KMS-11 (cell line): Measurements from ENCODE around the gene DPF3.

ENCODE experiments used
- H2AFZ ChIP-seq: fragments of 200-600 bp; sonication (generic); 2 replicates; pipeline ENCODE4 v1.6.1; 2016; ENCODE audit warnings: antibody characterized with exemption, mixed run types, low read depth
- H3K27ac ChIP-seq: fragments of 200-600 bp; sonication (generic); 2 replicates; pipeline ENCODE4 v1.6.1; 2016; ENCODE audit warnings: mild to moderate bottlenecking, mixed run types
- H3K27me3 ChIP-seq: fragments of 200-600 bp; sonication (generic); 2 replicates; pipeline ENCODE4 v1.6.1; 2017; ENCODE audit warnings: mild to moderate bottlenecking, low read depth, mixed run types, moderate library complexity; ENCODE audit not compliant: insufficient read depth
- H3K36me3 ChIP-seq: fragments of 200-600 bp; sonication (generic); 2 replicates; pipeline ENCODE4 v1.6.1; 2017; ENCODE audit warnings: mild to moderate bottlenecking, mixed run types; ENCODE audit not compliant: insufficient read depth
- H3K4me1 ChIP-seq: fragments of 200-600 bp; sonication (generic); 2 replicates; pipeline ENCODE4 v1.6.1; 2016; ENCODE audit warnings: mild to moderate bottlenecking, low read depth, mixed run types; ENCODE audit not compliant: poor library complexity, severe bottlenecking
- H3K4me2 ChIP-seq: fragments of 200-600 bp; sonication (generic); 2 replicates; pipeline ENCODE4 v1.7.0; 2016; ENCODE audit warnings: mild to moderate bottlenecking, mixed run types
- H3K4me3 ChIP-seq: fragments of 200-600 bp; sonication (generic); IDR thresholded peaks from 2 replicates; pipeline ENCODE4 v1.6.1; 2017; ENCODE audit warnings: low read depth, low read length, mixed read lengths; ENCODE audit not compliant: insufficient read depth
- H3K79me2 ChIP-seq: fragments of 200-600 bp; sonication (generic); 2 replicates; pipeline ENCODE4 v1.6.1; 2016; ENCODE audit warnings: low read depth, mixed run types; ENCODE audit not compliant: insufficient read depth
- H3K9ac ChIP-seq: fragments of 200-600 bp; sonication (generic); 2 replicates; pipeline ENCODE4 v1.6.1; 2016; ENCODE audit warnings: mild to moderate bottlenecking, mixed run types
- H4K20me1 ChIP-seq: fragments of 200-600 bp; sonication (generic); 2 replicates; pipeline ENCODE4 v1.6.1; 2016; ENCODE audit warnings: mild to moderate bottlenecking, mixed run types; ENCODE audit not compliant: insufficient read depth
- CTCF ChIP-seq: fragments of 200-600 bp; sonication (generic); conservative IDR thresholded peaks from 2 replicates; pipeline ENCODE4 v1.6.1; 2017; ENCODE audit warnings: low read depth, mild to moderate bottlenecking, antibody characterized with exemption, low read length, moderate library complexity, mixed read lengths

The DPF3 gene

DNA sequence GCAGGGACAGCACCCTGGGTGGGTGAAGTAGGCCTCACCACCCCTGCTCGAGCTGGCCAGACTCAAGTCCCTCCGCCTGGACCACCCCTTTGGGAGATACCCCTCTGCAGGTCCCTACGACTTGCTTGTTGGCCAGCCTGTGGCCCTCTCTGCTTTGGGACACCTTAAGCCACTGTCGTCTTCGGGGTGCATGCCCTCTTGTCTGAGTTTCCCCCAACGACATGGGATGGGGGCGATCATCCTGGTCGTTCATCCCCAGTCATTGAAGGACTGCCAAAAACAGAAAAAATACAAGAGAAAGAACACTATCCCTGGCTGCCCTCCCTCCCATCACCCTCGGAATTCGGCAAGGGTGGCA lies 151.1 kb downstream of the DPF3 start:
- H3K4me1 ChIP-seq, result no peaks in the 10 kb centered on the region
- no peaks in the 10 kb centered on the region for H3K79me2 ChIP-seq
- H3K9ac ChIP-seq, result no peak overlapping the region
- H3K4me3 ChIP-seq, result no peak overlapping the region
- H4K20me1 ChIP-seq, result no peaks in the 10 kb centered on the region
- no peak overlapping the region for H3K27ac ChIP-seq
- H3K27me3 ChIP-seq, result no peaks in the 10 kb centered on the region
- TF ChIP-seq CTCF, result no peak
- H3K4me2 ChIP-seq, result no peak overlapping the region
- H3K36me3 ChIP-seq, result no peaks in the 10 kb centered on the region
- H2AFZ ChIP-seq, result no peak overlapping the region

GRCh38 chr14:72742118-72742837 lies 151.6 kb downstream of the DPF3 start:
- H3K9ac ChIP-seq, result no peak overlapping the region
- no peak overlapping the region for H3K4me2 ChIP-seq
- no peak overlapping the region for H3K27ac ChIP-seq
- no peak overlapping the region for H3K4me3 ChIP-seq
- no peaks in the 10 kb centered on the region for H3K4me1 ChIP-seq
- TF ChIP-seq CTCF, result no peak
- no peaks in the 10 kb centered on the region for H3K79me2 ChIP-seq
- H3K36me3 ChIP-seq, result no peaks in the 10 kb centered on the region
- H2AFZ ChIP-seq, result no peak overlapping the region
- no peaks in the 10 kb centered on the region for H4K20me1 ChIP-seq
- no peaks in the 10 kb centered on the region for H3K27me3 ChIP-seq

- Histone ChIP-seq H3K79me2 (no peaks in the 10 kb centered on the region), H3K36me3 (no peaks in the 10 kb centered on the region), H3K4me1 (no peaks in the 10 kb centered on the region), H3K4me2 (no peak overlapping the region), H3K4me3 (no peak overlapping the region), H3K9ac (no peak overlapping the region), H4K20me1 (no peaks in the 10 kb centered on the region), H3K27ac (no peak overlapping the region), H3K27me3 (no peaks in the 10 kb centered on the region), H2AFZ (no peak overlapping the region)
- TF ChIP-seq CTCF, result no peak
Observed at GRCh38 chr14:72741826-72742117, 152.1 kb downstream of the DPF3 start.

GRCh38 chr14:72740966-72741825 lies 152.7 kb downstream of the DPF3 start:
- Histone ChIP-seq H3K4me2 (no peak overlapping the region), H3K79me2 (no peaks in the 10 kb centered on the region), H3K36me3 (no peaks in the 10 kb centered on the region), H3K4me1 (no peaks in the 10 kb centered on the region), H3K9ac (no peak overlapping the region), H3K4me3 (no peak overlapping the region), H3K27me3 (no peaks in the 10 kb centered on the region), H2AFZ (no peak overlapping the region), H3K27ac (no peak overlapping the region), H4K20me1 (no peaks in the 10 kb centered on the region)
- TF ChIP-seq CTCF, result no peak
